Tibial nerve (tissue), 4 donors: ENCODE data around the gene FOXJ2. TPM values are rescaled to one million over a fixed set of nuclear protein-coding genes. Genes with fewer than 3 reads are reported as not detected.

Source experiments
- DNase-seq, 2 donors: peaks; one replicate each; pipeline ENCODE4 v3.0.0-alpha.2; 2019; ENCODE audit warnings: low spot score in 2 of 2
- H3K27ac ChIP-seq, 4 donors: fragments of 200-600 bp; sonication (generic) in 3 of 4; one replicate each; pipeline ENCODE4 v1.5.1; 2017 to 2019; ENCODE audit warnings: mild to moderate bottlenecking in 1 of 4
- H3K27me3 ChIP-seq, 2 donors: fragments of 200-600 bp; sonication (generic) in 1 of 2; one replicate each; pipeline versions ENCODE4 v1.5.1 to v1.6.0; 2017 to 2019
- H3K36me3 ChIP-seq, 3 donors: fragments of 200-600 bp; sonication (generic); one replicate each; pipeline ENCODE4 v1.5.1; 2018 to 2019
- H3K4me1 ChIP-seq, 4 donors: fragments of 200-600 bp; sonication (generic) in 3 of 4; one replicate each; pipeline ENCODE4 v1.5.1; 2017 to 2019
- H3K4me3 ChIP-seq, 4 donors: fragments of 200-600 bp; sonication (generic) in 3 of 4; one replicate each; pipeline ENCODE4 v1.5.1; 2017 to 2019; ENCODE audit warnings: mild to moderate bottlenecking in 1 of 4, moderate library complexity in 1 of 4
- H3K9me3 ChIP-seq, 4 donors: fragments of 200-600 bp; sonication (generic) in 3 of 4; one replicate each; pipeline ENCODE4 v1.5.1; 2017 to 2019
- CTCF ChIP-seq, 5 experiments: fragments of 200-600 bp in 3 of 5; fragments of 450-650 bp in 2 of 5; sonication (generic) in 3 of 5; IDR thresholded peaks; one replicate each; pipeline ENCODE4 v1.5.1; 2016 to 2019; ENCODE audit warnings: antibody characterized with exemption in 5 of 5, mild to moderate bottlenecking in 3 of 5, moderate library complexity in 2 of 5
- EP300 ChIP-seq, 2 donors: sonication (generic); formaldehyde crosslinking; IDR thresholded peaks; one replicate each; pipeline ENCODE4 v1.6.1; 2017; ENCODE audit warnings: antibody characterized with exemption in 2 of 2, mild to moderate bottlenecking in 1 of 2
- POLR2A ChIP-seq, 2 donors: fragments of 450-650 bp; IDR thresholded peaks; one replicate each; pipeline ENCODE4 v1.6.1; 2017; ENCODE audit warnings: antibody characterized with exemption in 2 of 2, mild to moderate bottlenecking in 2 of 2, moderate library complexity in 2 of 2
- WGBS, 2 donors: methylation state at CpG; one replicate each; pipeline ENCODE4 v1.1.5; 2018; 5-methylcytosine and 5-hydroxymethylcytosine counted together
- total RNA-seq, 4 donors: library from RNA; depleted of rRNA; stranded (reverse); fragments of >200 nt; gene quantifications; one replicate each; pipeline ENCODE4 v1.1.0, GENCODE V29; 2016

FOXJ2 gene
- total RNA-seq, 4 donors from 2014 or later: 19.4 to 24.7 (median 20.1) TPM

- TF ChIP-seq EP300 (IDR thresholded peaks at IDR 0.05) (no peak), CTCF (IDR thresholded peaks at IDR 0.05) (no peak), POLR2A (IDR thresholded peaks at IDR 0.05) (no peak)
- WGBS, 2 donors: 94 to 95% methylated on average over 3 of the region's 3 CpGs
- Histone ChIP-seq H3K27ac (no peak overlapping the region), H3K9me3 (no peaks in the 10 kb centered on the region), H3K4me1 (peaks cover 0 to 4% (median 2%) of the 10 kb centered on the region in 4 donors), H3K4me3 (no peak overlapping the region), H3K36me3 (peaks cover 3 to 90% (median 24%) of the 10 kb centered on the region in 3 donors), H3K27me3 (no peaks in the 10 kb centered on the region)
- DNase-seq: no peak
Measured at GRCh38 chr12:8093291-8093690, 60.8 kb downstream of the FOXJ2 start.

GRCh38 chr12:8096281-8096915, 63.9 kb downstream of the FOXJ2 start:
- H3K27ac ChIP-seq: no peak overlapping the region
- no peaks in the 10 kb centered on the region for H3K9me3 ChIP-seq
- H3K27me3 ChIP-seq: no peaks in the 10 kb centered on the region
- 87 to 98% methylated on average over 2 of the region's 2 CpGs for WGBS, 2 donors
- H3K4me1 ChIP-seq: no peaks in the 10 kb centered on the region
- DNase-seq: no peak
- no peak for TF ChIP-seq EP300 (IDR thresholded peaks at IDR 0.05)
- no peak for TF ChIP-seq CTCF (IDR thresholded peaks at IDR 0.05)
- no peak for TF ChIP-seq POLR2A (IDR thresholded peaks at IDR 0.05)
- peaks cover 3 to 94% (median 15%) of the 10 kb centered on the region in 3 donors for H3K36me3 ChIP-seq
- H3K4me3 ChIP-seq: no peak overlapping the region

DNA sequence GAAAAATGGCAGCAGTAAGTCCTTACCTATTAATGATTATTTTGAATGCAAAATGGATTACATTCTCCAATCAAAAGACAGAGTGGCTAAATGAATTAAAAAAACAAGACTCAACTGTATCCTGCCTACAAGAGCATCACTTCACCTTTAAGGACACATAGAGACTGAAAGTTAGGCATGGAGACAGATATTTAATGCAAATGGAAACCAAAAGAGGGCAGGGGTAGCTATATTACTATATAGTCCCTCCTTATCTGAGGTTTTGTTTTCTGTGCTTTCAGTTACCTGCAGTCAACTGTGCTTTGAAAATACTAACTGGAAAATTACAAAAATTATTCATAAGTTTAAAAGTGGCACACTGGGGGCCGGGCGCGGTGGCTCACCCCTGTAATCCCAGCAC, 66.7 kb downstream of the FOXJ2 start:
- no peaks in the 10 kb centered on the region for H3K27me3 ChIP-seq
- DNase-seq: no peak
- no peak overlapping the region for H3K4me3 ChIP-seq
- no peaks in the 10 kb centered on the region for H3K4me1 ChIP-seq
- TF ChIP-seq CTCF (IDR thresholded peaks at IDR 0.05): no peak
- no peak for TF ChIP-seq POLR2A (IDR thresholded peaks at IDR 0.05)
- no peak for TF ChIP-seq EP300 (IDR thresholded peaks at IDR 0.05)
- no peak overlapping the region for H3K27ac ChIP-seq
- 97 to 98% methylated on average over 3 of the region's 3 CpGs for WGBS, 2 donors
- peaks cover 3 to 78% (median 7%) of the 10 kb centered on the region in 3 donors for H3K36me3 ChIP-seq
- no peaks in the 10 kb centered on the region for H3K9me3 ChIP-seq

Other genes with a start within 250 kb of the FOXJ2 start
- under 1 TPM in 3 of 4 donors, not detected in 1; 0.20 to 0.87 (median 0.84) TPM for gene NANOG, start 243.3 kb upstream of the FOXJ2 start, total RNA-seq
- gene SLC2A14, start 159.8 kb upstream of the FOXJ2 start, total RNA-seq: 10 to 100 TPM in 1 of 4 donors, 1 to 10 TPM in 2, not detected in 1; 3.7 to 26.7 (median 4.4) TPM
- gene SLC2A3, start 96.5 kb upstream of the FOXJ2 start, total RNA-seq: 100 to 1,000 TPM in 3 of 4 donors, 10 to 100 TPM in 1; 83.4 to 262 (median 115) TPM
- gene C3AR1, start 33.6 kb downstream of the FOXJ2 start, total RNA-seq: 10 to 100 TPM in 1 of 4 donors, 1 to 10 TPM in 3; 7.1 to 16.8 (median 9.1) TPM
- gene NECAP1, start 49.6 kb downstream of the FOXJ2 start, total RNA-seq: 10 to 100 TPM; 17.4 to 38.2 (median 32.1) TPM
- gene CLEC4A, start 90.9 kb downstream of the FOXJ2 start, total RNA-seq: 1 to 10 TPM; 2.2 to 7.9 (median 5.8) TPM
- not detected for gene ZNF705A, start 124.3 kb downstream of the FOXJ2 start, total RNA-seq
- gene FAM90A1, start 194.9 kb downstream of the FOXJ2 start, total RNA-seq: under 1 TPM in 1 of 4 donors, not detected in 3; 0.21 TPM